Stimulated activated naive CD8-positive, alpha-beta T cell treated with anti-CD3 and anti-CD28 coated beads, Interleukin-15, amount 100 ng/mL, for 72 hours (primary cell): ENCODE data around the gene HIPK4.

ENCODE experiments used
- ATAC-seq: fragments of 150-1000 bp; cut with Tn5 transposase; 2 replicates; pipeline ENCODE4 v1.10.0; 2021; ENCODE audit warnings: mild to moderate bottlenecking, moderate library complexity
- DNase-seq, 2 donors: peaks; one replicate each; pipeline ENCODE4 v3.0.0; 2021 to 2022
- H3K27ac Mint-ChIP-seq, 2 donors: one replicate each; pipeline ENCODE4 v1.8.0; 2022; ENCODE audit warnings: mild to moderate bottlenecking in 2 of 2, mixed read lengths in 2 of 2, moderate library complexity in 2 of 2
- H3K27me3 Mint-ChIP-seq: one replicate; pipeline ENCODE4 v1.8.0; 2022; ENCODE audit warnings: mixed read lengths
- H3K4me1 Mint-ChIP-seq: one replicate; pipeline ENCODE4 v1.8.0; 2022; ENCODE audit warnings: mild to moderate bottlenecking, mixed read lengths
- H3K4me3 Mint-ChIP-seq, 2 donors: one replicate each; pipeline ENCODE4 v1.8.0; 2022; ENCODE audit warnings: mild to moderate bottlenecking in 2 of 2, mixed read lengths in 2 of 2, moderate library complexity in 1 of 2
- H3K9me3 Mint-ChIP-seq, 2 donors: one replicate each; pipeline ENCODE4 v1.8.0; 2022; ENCODE audit warnings: mixed read lengths in 2 of 2

The HIPK4 gene

GRCh38 chr19:40366697-40367561 lies 23.1 kb downstream of the HIPK4 start:
- Mint-ChIP-seq H3K9me3 (no peaks in the 10 kb centered on the region), H3K27ac (no peak overlapping the region), H3K27me3 (no peaks in the 10 kb centered on the region), H3K4me1 (peaks cover 22% of the 10 kb centered on the region), H3K4me3 (peak overlapping the region in 1 of 2 donors; percentile 21)
- DNase-seq: no peak
- no peak for ATAC-seq

- H3K27me3 Mint-ChIP-seq: no peaks in the 10 kb centered on the region
- H3K4me3 Mint-ChIP-seq: peak overlapping the region; percentile 49 to 75
- peaks cover 22% of the 10 kb centered on the region for H3K4me1 Mint-ChIP-seq
- DNase-seq: peak; percentile 25 to 41
- peak overlapping the region in 1 of 2 donors; percentile 63 for H3K27ac Mint-ChIP-seq
- peak; percentile 72 for ATAC-seq
- H3K9me3 Mint-ChIP-seq: no peaks in the 10 kb centered on the region
Observed at GRCh38 chr19:40365613-40366401, 24.2 kb downstream of the HIPK4 start.

- Mint-ChIP-seq H3K4me1 (peaks cover 22% of the 10 kb centered on the region), H3K9me3 (no peaks in the 10 kb centered on the region), H3K27ac (no peak overlapping the region), H3K4me3 (peak overlapping the region; percentile 49 to 75), H3K27me3 (no peaks in the 10 kb centered on the region)
- ATAC-seq (no peak), DNase-seq (no peak)
Observed at GRCh38 chr19:40365010-40365409, 25.0 kb downstream of the HIPK4 start.

- Mint-ChIP-seq H3K27ac (no peak overlapping the region), H3K4me1 (peaks cover 22% of the 10 kb centered on the region), H3K4me3 (no peak overlapping the region), H3K9me3 (no peaks in the 10 kb centered on the region), H3K27me3 (no peaks in the 10 kb centered on the region)
- ATAC-seq: no peak
- no peak for DNase-seq
Observed at GRCh38 chr19:40363069-40363468, 26.9 kb downstream of the HIPK4 start.

GRCh38 chr19:40362160-40362559 lies 27.8 kb downstream of the HIPK4 start:
- ATAC-seq (no peak), DNase-seq (no peak)
- Mint-ChIP-seq H3K27me3 (no peaks in the 10 kb centered on the region), H3K27ac (no peak overlapping the region), H3K4me3 (no peak overlapping the region), H3K9me3 (no peaks in the 10 kb centered on the region), H3K4me1 (peaks cover 22% of the 10 kb centered on the region)

- Mint-ChIP-seq H3K4me3 (no peak overlapping the region), H3K27me3 (no peaks in the 10 kb centered on the region), H3K9me3 (no peaks in the 10 kb centered on the region), H3K27ac (no peak overlapping the region), H3K4me1 (peaks cover 32% of the 10 kb centered on the region)
- ATAC-seq (no peak), DNase-seq (no peak)
Observed at GRCh38 chr19:40360708-40361241, 29.2 kb downstream of the HIPK4 start.

GRCh38 chr19:40360020-40360707 lies 29.8 kb downstream of the HIPK4 start:
- Mint-ChIP-seq H3K27ac (peak overlapping the region; percentile 4 to 43), H3K4me1 (peaks cover 29% of the 10 kb centered on the region), H3K4me3 (no peak overlapping the region), H3K9me3 (no peaks in the 10 kb centered on the region), H3K27me3 (no peaks in the 10 kb centered on the region)
- ATAC-seq: no peak
- DNase-seq: no peak

- DNase-seq (no peak), ATAC-seq (no peak)
- Mint-ChIP-seq H3K4me3 (no peak overlapping the region), H3K9me3 (no peaks in the 10 kb centered on the region), H3K27me3 (no peaks in the 10 kb centered on the region), H3K27ac (no peak overlapping the region), H3K4me1 (peaks cover 21% of the 10 kb centered on the region)
Observed at GRCh38 chr19:40358773-40359172, 31.2 kb downstream of the HIPK4 start.

GRCh38 chr19:40357640-40358039 lies 32.3 kb downstream of the HIPK4 start:
- ATAC-seq (no peak), DNase-seq (no peak)
- H3K27me3 Mint-ChIP-seq: no peaks in the 10 kb centered on the region
- no peaks in the 10 kb centered on the region for H3K9me3 Mint-ChIP-seq
- peaks cover 11% of the 10 kb centered on the region for H3K4me1 Mint-ChIP-seq
- no peak overlapping the region for H3K4me3 Mint-ChIP-seq
- H3K27ac Mint-ChIP-seq: peak overlapping the region; percentile 45 to 81

- H3K27ac Mint-ChIP-seq: peak overlapping the region in 1 of 2 donors; percentile 20
- H3K9me3 Mint-ChIP-seq: no peaks in the 10 kb centered on the region
- no peaks in the 10 kb centered on the region for H3K27me3 Mint-ChIP-seq
- H3K4me3 Mint-ChIP-seq: no peak overlapping the region
- DNase-seq (no peak), ATAC-seq (no peak)
- peaks cover 11% of the 10 kb centered on the region for H3K4me1 Mint-ChIP-seq
Observed at GRCh38 chr19:40356681-40357595, 33.0 kb downstream of the HIPK4 start.

GRCh38 chr19:40355975-40356680 lies 33.9 kb downstream of the HIPK4 start:
- H3K4me1 Mint-ChIP-seq: peaks cover 11% of the 10 kb centered on the region
- H3K27ac Mint-ChIP-seq: peak overlapping the region in 1 of 2 donors; percentile 64
- ATAC-seq: no peak
- H3K27me3 Mint-ChIP-seq: no peaks in the 10 kb centered on the region
- DNase-seq: no peak
- no peak overlapping the region for H3K4me3 Mint-ChIP-seq
- H3K9me3 Mint-ChIP-seq: no peaks in the 10 kb centered on the region

- Mint-ChIP-seq H3K4me3 (peak overlapping the region; percentile 75 to 98), H3K4me1 (peaks cover 20% of the 10 kb centered on the region), H3K27me3 (no peaks in the 10 kb centered on the region), H3K9me3 (no peaks in the 10 kb centered on the region), H3K27ac (peak overlapping the region; percentile 87 to 93)
- no peak for ATAC-seq
- no peak for DNase-seq
Observed at GRCh38 chr19:40348961-40349507, 40.9 kb downstream of the HIPK4 start.

GRCh38 chr19:40348125-40348913 lies 41.7 kb downstream of the HIPK4 start, which contains the start of the genes C19orf47 and PLD3:
Gene C19orf47 (minus strand): TSS chr19:40348397. CDS start chr19:40341857, 6,540 bp downstream.
Gene PLD3 (plus strand): TSS chr19:40348695. CDS start chr19:40366484, 17,789 bp downstream.
- ATAC-seq (peak; percentile 99), DNase-seq (peak; percentile 99 to 100)
- Mint-ChIP-seq H3K4me1 (peaks cover 25% of the 10 kb centered on the region), H3K9me3 (no peaks in the 10 kb centered on the region), H3K27ac (peak within 1 kb of the TSS; percentile 87 to 93), H3K4me3 (peak within 1 kb of the TSS; percentile 75 to 98), H3K27me3 (no peaks in the 10 kb centered on the region)
